ENCODE data around the gene RNF10.

- TF ChIP-seq CTCF (IDR thresholded peaks at IDR 0.05 in 4 of 5, conservative IDR thresholded peaks at IDR 0.05 in 1 of 5) (peak; percentile 19 to 53 (median 28)), POLR2A (IDR thresholded peaks at IDR 0.05) (no peak)
Observed at GRCh38 chr12:120584343-120585149, 50.4 kb downstream of the RNF10 start.

All from gastrocnemius medialis (tissue), 4 donors.